ENCODE results near the gene SLC39A11. TPM values are rescaled to one million over a fixed set of nuclear protein-coding genes. Genes with fewer than 3 reads are reported as not detected.

Gene SLC39A11
- total RNA-seq, 1 experiment from 2014 or later, result 46.4 TPM

DNA sequence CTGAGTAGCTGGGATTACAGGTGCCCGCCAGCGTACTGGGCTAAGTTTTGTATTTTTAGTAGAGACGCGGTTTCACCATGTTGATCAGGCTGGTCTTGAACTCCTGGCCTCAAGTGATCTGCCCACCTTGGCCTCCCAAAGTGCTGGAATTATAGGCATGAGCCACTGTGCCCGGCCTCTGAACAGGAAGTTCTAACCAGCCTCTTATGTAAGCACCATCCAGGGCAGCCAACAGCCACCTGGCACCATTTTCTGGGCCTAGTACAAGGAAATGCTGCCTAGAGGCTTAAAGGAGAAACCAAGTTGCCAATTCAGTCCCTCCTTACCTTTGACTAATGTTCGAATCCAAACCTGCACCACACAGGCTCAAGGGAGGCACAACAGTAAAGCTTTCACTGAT is 8.5 kb upstream of the SLC39A11 start:
- H2AFZ ChIP-seq (ENCODE audit: low read depth, low read length, poor library complexity, severe bottlenecking), result no peak overlapping the region
- no peaks in the 10 kb centered on the region; a peak in 1 of 4 replicates for H3K4me1 ChIP-seq (ENCODE audit: control insufficient read depth in 1 of 2, insufficient read depth in 2 of 2, low read length in 2 of 2)
- ATAC-seq, result no peak
- H3K4me2 ChIP-seq (ENCODE audit: low read length), result no peak overlapping the region
- no peaks in the 10 kb centered on the region for H3K79me2 ChIP-seq (ENCODE audit: insufficient read depth, low read length)
- no peak for TF ChIP-seq EZH2 (IDR thresholded peaks at IDR 0.05)
- no peak for TF ChIP-seq CEBPB (IDR thresholded peaks at IDR 0.05; ENCODE audit: low read depth)
- no peak for TF ChIP-seq TCF7L2 (IDR thresholded peaks at IDR 0.05; ENCODE audit: borderline replicate concordance, extremely low read depth, insufficient read depth, insufficient read length)
- TF ChIP-seq SIN3A (IDR thresholded peaks at IDR 0.05; ENCODE audit: low read depth), result no peak
- TF ChIP-seq ZNF274 (IDR thresholded peaks at IDR 0.05; ENCODE audit: low read depth, low read length), result no peak
- TF ChIP-seq EGR1 (IDR thresholded peaks at IDR 0.05; ENCODE audit: low read depth), result no peak
- TF ChIP-seq FOSL1 (IDR thresholded peaks at IDR 0.05; ENCODE audit: low read depth), result no peak
- TF ChIP-seq SP1 (IDR thresholded peaks at IDR 0.05; ENCODE audit: low read depth), result no peak
- TF ChIP-seq RAD21 (IDR thresholded peaks at IDR 0.05; ENCODE audit: low read depth), result no peak
- TF ChIP-seq SRF (IDR thresholded peaks at IDR 0.05; ENCODE audit: low read depth), result no peak
- no peak for TF ChIP-seq JUND (IDR thresholded peaks at IDR 0.05)
- TF ChIP-seq EZH2phosphoT487 (IDR thresholded peaks at IDR 0.05; ENCODE audit: borderline replicate concordance), result no peak
- no peak for TF ChIP-seq YY1 (IDR thresholded peaks at IDR 0.05; ENCODE audit: extremely low read depth, insufficient replicate concordance, low read depth, low read length)
- no peaks in the 10 kb centered on the region for H3K27me3 ChIP-seq (ENCODE audit: insufficient read depth, low read length)
- no peak overlapping the region for H3K9ac ChIP-seq (ENCODE audit: low read length)
- no peak overlapping the region for H3K4me3 ChIP-seq (replicated peaks in 1 of 2; ENCODE audit: low read depth in 1 of 2, low read length in 2 of 2)
- ChIA-PET RAD21 (ENCODE audit: low non-redundant PET in 1 of 2, low total read pairs in 2 of 2, uncharacterized antibody in 2 of 2, unreplicated experiment in 2 of 2) (no interaction called here), CTCF (no interaction called here), POLR2A (no interaction called here)
- no peak for DNase-seq (ENCODE audit: low read depth, low spot score)
- no peaks in the 10 kb centered on the region for H3K36me3 ChIP-seq (ENCODE audit: control insufficient read depth in 1 of 2, insufficient read depth in 2 of 2, low read length in 2 of 2)
- no peaks in the 10 kb centered on the region for H3K9me3 ChIP-seq (ENCODE audit: control insufficient read depth in 1 of 2, insufficient read depth in 1 of 2, low read depth in 1 of 2, low read length in 2 of 2)
- no peak overlapping the region for H3K27ac ChIP-seq (ENCODE audit: low read depth, low read length)
- H4K20me1 ChIP-seq (ENCODE audit: insufficient read depth), result no peaks in the 10 kb centered on the region
- intact Hi-C loops (cut with micrococcal nuclease), result no loop called here
- no TSS peak for BruUV-seq (replicated peaks)
- no peaks in the 10 kb centered on the region for H3K9me2 ChIP-seq (ENCODE audit: insufficient read depth)

DNA sequence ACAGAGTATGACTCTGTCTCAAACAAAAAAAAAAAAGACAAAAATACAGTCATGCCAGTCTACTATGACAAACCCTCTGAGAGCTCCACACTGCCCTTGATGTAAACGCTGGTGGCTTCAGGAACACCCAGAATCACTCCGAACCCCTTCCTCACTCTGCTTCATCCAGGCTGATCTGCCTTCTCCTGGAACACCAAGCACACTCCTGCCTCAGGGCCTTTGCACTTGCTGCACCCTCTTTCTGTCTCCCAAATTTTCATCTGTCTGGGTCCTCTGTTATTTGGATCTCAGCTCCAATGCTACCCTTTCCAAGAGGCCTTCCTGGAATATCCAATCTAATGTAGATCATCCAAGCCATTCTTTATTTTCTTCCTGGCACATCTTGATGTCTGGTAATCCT is 7.9 kb upstream of the SLC39A11 start:
- RAD21 ChIA-PET (ENCODE audit: low non-redundant PET in 1 of 2, low total read pairs in 2 of 2, uncharacterized antibody in 2 of 2, unreplicated experiment in 2 of 2), result no interaction called here
- BruUV-seq (replicated peaks), result no TSS peak
- no peak overlapping the region for H3K9ac ChIP-seq (ENCODE audit: low read length)
- POLR2A ChIA-PET, result no interaction called here
- H3K27me3 ChIP-seq (ENCODE audit: insufficient read depth, low read length), result no peaks in the 10 kb centered on the region
- no peaks in the 10 kb centered on the region for H3K79me2 ChIP-seq (ENCODE audit: insufficient read depth, low read length)
- TF ChIP-seq, protein P1, sequence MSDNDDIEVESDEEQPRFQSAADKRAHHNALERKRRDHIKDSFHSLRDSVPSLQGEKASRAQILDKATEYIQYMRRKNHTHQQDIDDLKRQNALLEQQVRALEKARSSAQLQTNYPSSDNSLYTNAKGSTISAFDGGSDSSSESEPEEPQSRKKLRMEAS (IDR thresholded peaks at IDR 0.05), result no peak
- TF ChIP-seq ZNF274 (IDR thresholded peaks at IDR 0.05; ENCODE audit: low read depth, low read length) (no peak), FOSL1 (IDR thresholded peaks at IDR 0.05; ENCODE audit: low read depth) (no peak), EZH2 (IDR thresholded peaks at IDR 0.05) (no peak), SRF (IDR thresholded peaks at IDR 0.05; ENCODE audit: low read depth) (no peak), RAD21 (IDR thresholded peaks at IDR 0.05; ENCODE audit: low read depth) (no peak), CBX3 (IDR thresholded peaks at IDR 0.05; ENCODE audit: low read depth) (no peak), POLR2AphosphoS5 (IDR thresholded peaks at IDR 0.05; ENCODE audit: low read depth, low read length) (no peak)
- TF ChIP-seq, protein P2, sequence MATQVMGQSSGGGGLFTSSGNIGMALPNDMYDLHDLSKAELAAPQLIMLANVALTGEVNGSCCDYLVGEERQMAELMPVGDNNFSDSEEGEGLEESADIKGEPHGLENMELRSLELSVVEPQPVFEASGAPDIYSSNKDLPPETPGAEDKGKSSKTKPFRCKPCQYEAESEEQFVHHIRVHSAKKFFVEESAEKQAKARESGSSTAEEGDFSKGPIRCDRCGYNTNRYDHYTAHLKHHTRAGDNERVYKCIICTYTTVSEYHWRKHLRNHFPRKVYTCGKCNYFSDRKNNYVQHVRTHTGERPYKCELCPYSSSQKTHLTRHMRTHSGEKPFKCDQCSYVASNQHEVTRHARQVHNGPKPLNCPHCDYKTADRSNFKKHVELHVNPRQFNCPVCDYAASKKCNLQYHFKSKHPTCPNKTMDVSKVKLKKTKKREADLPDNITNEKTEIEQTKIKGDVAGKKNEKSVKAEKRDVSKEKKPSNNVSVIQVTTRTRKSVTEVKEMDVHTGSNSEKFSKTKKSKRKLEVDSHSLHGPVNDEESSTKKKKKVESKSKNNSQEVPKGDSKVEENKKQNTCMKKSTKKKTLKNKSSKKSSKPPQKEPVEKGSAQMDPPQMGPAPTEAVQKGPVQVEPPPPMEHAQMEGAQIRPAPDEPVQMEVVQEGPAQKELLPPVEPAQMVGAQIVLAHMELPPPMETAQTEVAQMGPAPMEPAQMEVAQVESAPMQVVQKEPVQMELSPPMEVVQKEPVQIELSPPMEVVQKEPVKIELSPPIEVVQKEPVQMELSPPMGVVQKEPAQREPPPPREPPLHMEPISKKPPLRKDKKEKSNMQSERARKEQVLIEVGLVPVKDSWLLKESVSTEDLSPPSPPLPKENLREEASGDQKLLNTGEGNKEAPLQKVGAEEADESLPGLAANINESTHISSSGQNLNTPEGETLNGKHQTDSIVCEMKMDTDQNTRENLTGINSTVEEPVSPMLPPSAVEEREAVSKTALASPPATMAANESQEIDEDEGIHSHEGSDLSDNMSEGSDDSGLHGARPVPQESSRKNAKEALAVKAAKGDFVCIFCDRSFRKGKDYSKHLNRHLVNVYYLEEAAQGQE (IDR thresholded peaks at IDR 0.05; ENCODE audit: low read depth), result no peak
- H3K4me2 ChIP-seq (ENCODE audit: low read length), result no peak overlapping the region
- no peaks in the 10 kb centered on the region for H3K9me2 ChIP-seq (ENCODE audit: insufficient read depth)
- H3K9me3 ChIP-seq (ENCODE audit: control insufficient read depth in 1 of 2, insufficient read depth in 1 of 2, low read depth in 1 of 2, low read length in 2 of 2), result no peaks in the 10 kb centered on the region
- H4K20me1 ChIP-seq (ENCODE audit: insufficient read depth), result no peaks in the 10 kb centered on the region
- CTCF ChIA-PET, result no interaction called here
- H3K36me3 ChIP-seq (ENCODE audit: control insufficient read depth in 1 of 2, insufficient read depth in 2 of 2, low read length in 2 of 2), result no peaks in the 10 kb centered on the region
- no peak overlapping the region for H3K4me3 ChIP-seq (replicated peaks in 1 of 2; ENCODE audit: low read depth in 1 of 2, low read length in 2 of 2)
- H2AFZ ChIP-seq (ENCODE audit: low read depth, low read length, poor library complexity, severe bottlenecking), result no peak overlapping the region
- no peak for ATAC-seq
- no peak overlapping the region for H3K27ac ChIP-seq (ENCODE audit: low read depth, low read length)
- intact Hi-C loops (cut with micrococcal nuclease), result no loop called here
- no peaks in the 10 kb centered on the region; a peak in 1 of 4 replicates for H3K4me1 ChIP-seq (ENCODE audit: control insufficient read depth in 1 of 2, insufficient read depth in 2 of 2, low read length in 2 of 2)
- DNase-seq (ENCODE audit: low read depth, low spot score), result no peak
